Stomach smooth muscle (tissue), 2 donors: ENCODE data around the gene MXRA5.

Experiments used
- H3K27ac ChIP-seq: one replicate; pipeline ENCODE4 v1.7.0; 2013; ENCODE audit warnings: mild to moderate bottlenecking, low read length, inconsistent platforms
- H3K27me3 ChIP-seq, 2 donors: one replicate each; pipeline ENCODE4 v1.7.0; 2013; ENCODE audit warnings: low read length in 2 of 2; ENCODE audit not compliant: insufficient read depth in 2 of 2, control insufficient read depth in 1 of 2
- H3K36me3 ChIP-seq, 2 donors: one replicate each; pipeline ENCODE4 v1.7.0; 2013; ENCODE audit warnings: low read length in 2 of 2; ENCODE audit not compliant: control insufficient read depth in 2 of 2, insufficient read depth in 2 of 2
- H3K4me1 ChIP-seq: one replicate; pipeline ENCODE4 v1.7.0; 2013; ENCODE audit warnings: low read length; ENCODE audit not compliant: control insufficient read depth, insufficient read depth
- H3K4me3 ChIP-seq, 2 donors: one replicate each; pipeline ENCODE4 v1.7.0; 2013; ENCODE audit warnings: low read length in 2 of 2
- H3K9ac ChIP-seq, 2 donors: one replicate each; pipeline ENCODE4 v1.7.0; 2013; ENCODE audit warnings: low read length in 2 of 2, mild to moderate bottlenecking in 1 of 2
- H3K9me3 ChIP-seq, 2 donors: one replicate each; pipeline ENCODE4 v1.7.0; 2013; ENCODE audit warnings: low read length in 2 of 2; ENCODE audit not compliant: control insufficient read depth in 2 of 2
- donor health status: healthy.
- donor health status: Pancreatic carcinoma.

The MXRA5 gene, protein sequence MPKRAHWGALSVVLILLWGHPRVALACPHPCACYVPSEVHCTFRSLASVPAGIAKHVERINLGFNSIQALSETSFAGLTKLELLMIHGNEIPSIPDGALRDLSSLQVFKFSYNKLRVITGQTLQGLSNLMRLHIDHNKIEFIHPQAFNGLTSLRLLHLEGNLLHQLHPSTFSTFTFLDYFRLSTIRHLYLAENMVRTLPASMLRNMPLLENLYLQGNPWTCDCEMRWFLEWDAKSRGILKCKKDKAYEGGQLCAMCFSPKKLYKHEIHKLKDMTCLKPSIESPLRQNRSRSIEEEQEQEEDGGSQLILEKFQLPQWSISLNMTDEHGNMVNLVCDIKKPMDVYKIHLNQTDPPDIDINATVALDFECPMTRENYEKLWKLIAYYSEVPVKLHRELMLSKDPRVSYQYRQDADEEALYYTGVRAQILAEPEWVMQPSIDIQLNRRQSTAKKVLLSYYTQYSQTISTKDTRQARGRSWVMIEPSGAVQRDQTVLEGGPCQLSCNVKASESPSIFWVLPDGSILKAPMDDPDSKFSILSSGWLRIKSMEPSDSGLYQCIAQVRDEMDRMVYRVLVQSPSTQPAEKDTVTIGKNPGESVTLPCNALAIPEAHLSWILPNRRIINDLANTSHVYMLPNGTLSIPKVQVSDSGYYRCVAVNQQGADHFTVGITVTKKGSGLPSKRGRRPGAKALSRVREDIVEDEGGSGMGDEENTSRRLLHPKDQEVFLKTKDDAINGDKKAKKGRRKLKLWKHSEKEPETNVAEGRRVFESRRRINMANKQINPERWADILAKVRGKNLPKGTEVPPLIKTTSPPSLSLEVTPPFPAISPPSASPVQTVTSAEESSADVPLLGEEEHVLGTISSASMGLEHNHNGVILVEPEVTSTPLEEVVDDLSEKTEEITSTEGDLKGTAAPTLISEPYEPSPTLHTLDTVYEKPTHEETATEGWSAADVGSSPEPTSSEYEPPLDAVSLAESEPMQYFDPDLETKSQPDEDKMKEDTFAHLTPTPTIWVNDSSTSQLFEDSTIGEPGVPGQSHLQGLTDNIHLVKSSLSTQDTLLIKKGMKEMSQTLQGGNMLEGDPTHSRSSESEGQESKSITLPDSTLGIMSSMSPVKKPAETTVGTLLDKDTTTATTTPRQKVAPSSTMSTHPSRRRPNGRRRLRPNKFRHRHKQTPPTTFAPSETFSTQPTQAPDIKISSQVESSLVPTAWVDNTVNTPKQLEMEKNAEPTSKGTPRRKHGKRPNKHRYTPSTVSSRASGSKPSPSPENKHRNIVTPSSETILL (N-terminal part only)

DNA sequence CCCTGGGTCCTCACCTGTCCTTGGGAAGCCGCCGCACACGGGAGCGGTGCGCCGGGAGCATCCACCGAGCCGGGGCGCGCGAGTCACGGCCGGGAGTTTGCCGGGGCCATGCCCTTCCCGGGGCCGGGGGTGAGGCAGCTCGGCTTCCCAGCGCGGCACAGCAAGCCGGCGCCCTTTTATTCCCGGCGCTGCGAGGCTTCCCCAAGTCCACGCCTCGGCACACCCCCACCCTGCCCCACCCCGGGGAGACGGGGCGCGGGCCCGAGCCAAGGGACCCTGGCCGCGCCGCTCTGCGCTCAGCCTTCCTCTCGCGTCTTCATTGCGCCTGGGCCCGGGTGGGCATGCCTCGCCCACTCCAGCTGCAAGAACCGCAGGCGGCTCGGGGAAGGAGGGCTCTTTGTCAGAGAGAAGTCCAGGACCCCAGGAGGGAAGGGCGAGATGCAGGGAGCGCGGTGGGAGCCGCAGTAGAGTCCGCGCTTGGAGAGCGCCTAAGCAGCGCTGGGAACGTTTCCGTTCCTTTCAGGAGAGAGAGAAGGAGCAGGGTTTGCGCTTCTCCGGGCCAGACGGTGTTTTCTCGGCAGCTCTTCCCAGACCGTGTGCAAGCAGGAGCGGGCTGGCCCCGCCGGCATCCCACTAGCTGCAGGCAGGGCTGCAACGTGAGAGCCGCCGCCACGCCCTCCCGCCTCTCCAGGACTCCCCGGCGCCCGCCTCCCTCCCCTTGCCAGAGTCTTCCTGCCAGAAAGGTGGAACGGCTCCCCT is at the start of gene MXRA5:
Gene MXRA5, minus strand, starts transcription at position 152 of the 759 bp plus-strand sequence. CDS start 2,819 bp downstream, outside the sequence.
- Histone ChIP-seq H3K4me1 (no peaks in the 10 kb centered on the region), H3K4me3 (peak within 1 kb of the TSS; percentile 35 to 55), H3K9me3 (peaks cover 0 to 5% of the 10 kb centered on the region in 2 donors), H3K36me3 (no peaks in the 10 kb centered on the region), H3K9ac (no peak within 1 kb of the TSS), H3K27me3 (peaks cover 0 to 6% of the 10 kb centered on the region in 2 donors), H3K27ac (no peak within 1 kb of the TSS)

DNA sequence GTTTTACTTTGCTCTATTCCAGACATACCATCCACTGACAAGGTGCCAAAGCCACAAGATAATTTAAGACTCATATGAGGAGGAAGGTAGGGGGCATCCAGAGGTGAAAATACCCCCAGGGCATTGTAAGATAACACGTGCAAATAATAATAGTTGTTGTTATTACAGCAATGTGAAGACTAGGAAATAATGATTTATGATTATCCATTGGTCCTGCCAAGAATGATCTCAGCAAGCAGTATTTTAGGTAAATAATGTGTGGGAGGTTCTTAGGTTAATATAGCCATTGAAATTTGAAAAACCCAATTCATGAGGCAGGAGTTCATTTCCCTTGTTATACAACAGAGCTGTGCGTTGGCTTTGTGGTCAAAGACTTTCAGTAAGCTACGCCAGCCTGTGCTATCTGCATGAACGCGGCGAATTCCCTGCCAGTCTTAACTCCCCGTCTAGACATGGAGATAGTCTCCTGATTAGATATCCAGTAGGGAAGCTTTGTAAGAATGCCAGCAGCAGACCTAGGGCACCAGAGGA is 47.2 kb upstream of the MXRA5 start:
- Histone ChIP-seq H3K9me3 (no peaks in the 10 kb centered on the region), H3K27ac (no peak overlapping the region), H3K36me3 (no peaks in the 10 kb centered on the region), H3K9ac (no peak overlapping the region), H3K4me3 (no peak overlapping the region), H3K27me3 (no peaks in the 10 kb centered on the region), H3K4me1 (no peaks in the 10 kb centered on the region)

DNA sequence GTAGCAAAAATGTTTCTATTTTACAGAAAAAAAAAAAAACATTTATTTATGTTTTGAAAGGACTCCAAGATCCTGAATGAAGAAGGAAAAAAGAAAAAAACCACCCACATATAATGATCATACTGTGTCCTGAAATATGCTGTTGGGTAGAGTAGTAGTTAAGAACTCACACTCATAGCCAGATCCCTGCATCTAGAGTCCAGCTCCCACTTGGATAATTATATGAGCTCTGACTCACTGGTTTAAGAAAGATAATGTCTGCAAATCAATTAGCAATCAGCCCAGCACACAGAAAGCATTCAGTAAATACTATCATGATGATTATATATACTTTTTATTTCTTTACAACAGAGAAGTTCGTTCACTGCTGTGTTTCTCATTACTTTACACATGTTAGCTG is 46.7 kb upstream of the MXRA5 start:
- no peak overlapping the region for H3K9ac ChIP-seq
- H3K27me3 ChIP-seq, result no peaks in the 10 kb centered on the region
- no peaks in the 10 kb centered on the region for H3K36me3 ChIP-seq
- no peaks in the 10 kb centered on the region for H3K9me3 ChIP-seq
- H3K4me3 ChIP-seq, result no peak overlapping the region
- H3K4me1 ChIP-seq, result no peaks in the 10 kb centered on the region
- no peak overlapping the region for H3K27ac ChIP-seq

DNA sequence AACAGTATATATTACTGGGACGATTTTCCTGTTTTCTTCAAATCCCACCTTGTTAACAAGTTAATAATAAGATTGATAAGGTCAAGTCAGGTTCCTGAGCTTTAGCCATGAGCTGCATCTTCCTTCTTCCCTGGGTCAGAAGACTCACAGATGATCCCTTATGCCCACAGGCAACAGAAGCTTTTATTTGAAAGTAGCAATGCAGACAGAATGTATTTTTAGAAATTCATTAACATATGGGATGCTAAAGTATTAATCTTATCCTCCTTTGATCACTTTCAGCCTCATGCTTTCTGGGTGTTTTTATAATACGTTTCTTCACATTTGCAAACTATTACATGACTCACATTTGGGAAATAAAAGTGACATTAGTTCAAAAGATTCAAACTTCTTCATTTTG is 42.0 kb upstream of the MXRA5 start:
- Histone ChIP-seq H3K27ac (no peak overlapping the region), H3K4me3 (no peak overlapping the region), H3K27me3 (no peaks in the 10 kb centered on the region), H3K9ac (no peak overlapping the region), H3K9me3 (no peaks in the 10 kb centered on the region), H3K36me3 (no peaks in the 10 kb centered on the region), H3K4me1 (no peaks in the 10 kb centered on the region)

DNA sequence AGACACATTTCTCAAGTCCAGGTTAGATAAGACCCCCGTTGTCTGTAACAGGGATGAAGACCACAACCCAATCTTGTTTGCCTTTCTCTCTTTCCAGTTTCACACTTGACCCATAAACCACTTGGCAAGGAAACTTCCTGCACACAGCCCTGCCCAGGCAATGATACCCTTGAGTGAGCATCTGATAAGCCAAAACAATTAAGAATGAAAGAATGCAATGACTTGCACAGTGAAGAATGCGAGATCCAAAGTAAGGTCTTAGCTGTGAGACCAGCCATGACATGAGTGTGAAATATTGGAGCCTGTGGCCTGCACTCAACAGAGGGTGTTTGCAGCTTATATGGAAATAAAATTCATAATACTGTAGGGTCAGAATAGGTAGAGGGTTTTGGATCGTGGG is 37.9 kb upstream of the MXRA5 start:
- H3K27ac ChIP-seq, result no peak overlapping the region
- no peaks in the 10 kb centered on the region for H3K27me3 ChIP-seq
- no peak overlapping the region for H3K4me3 ChIP-seq
- no peaks in the 10 kb centered on the region for H3K9me3 ChIP-seq
- no peaks in the 10 kb centered on the region for H3K4me1 ChIP-seq
- no peak overlapping the region for H3K9ac ChIP-seq
- H3K36me3 ChIP-seq, result no peaks in the 10 kb centered on the region

DNA sequence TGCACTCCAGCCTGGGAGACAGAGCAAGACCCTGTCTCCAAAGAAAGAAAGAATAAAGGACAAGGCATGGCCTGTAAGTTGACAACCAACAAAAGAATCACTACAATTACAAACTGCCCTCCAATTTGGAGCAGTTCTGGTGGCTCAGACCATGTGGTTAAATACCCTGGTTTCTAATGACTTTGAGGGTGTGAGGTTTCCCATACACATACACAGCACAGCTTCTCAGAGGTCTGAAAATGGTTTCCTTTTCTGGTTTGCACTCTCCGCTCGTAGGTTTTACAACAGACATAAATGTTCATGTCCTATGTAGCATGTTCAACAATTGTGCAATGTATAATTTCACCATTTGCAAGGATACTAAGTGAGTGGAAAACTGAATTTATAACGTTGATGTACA is 34.2 kb upstream of the MXRA5 start:
- H3K4me3 ChIP-seq, result no peak overlapping the region
- H3K4me1 ChIP-seq, result no peaks in the 10 kb centered on the region
- H3K27ac ChIP-seq, result no peak overlapping the region
- H3K36me3 ChIP-seq, result no peaks in the 10 kb centered on the region
- no peaks in the 10 kb centered on the region for H3K27me3 ChIP-seq
- H3K9me3 ChIP-seq, result peaks cover 0 to 3% of the 10 kb centered on the region in 2 donors
- no peak overlapping the region for H3K9ac ChIP-seq

DNA sequence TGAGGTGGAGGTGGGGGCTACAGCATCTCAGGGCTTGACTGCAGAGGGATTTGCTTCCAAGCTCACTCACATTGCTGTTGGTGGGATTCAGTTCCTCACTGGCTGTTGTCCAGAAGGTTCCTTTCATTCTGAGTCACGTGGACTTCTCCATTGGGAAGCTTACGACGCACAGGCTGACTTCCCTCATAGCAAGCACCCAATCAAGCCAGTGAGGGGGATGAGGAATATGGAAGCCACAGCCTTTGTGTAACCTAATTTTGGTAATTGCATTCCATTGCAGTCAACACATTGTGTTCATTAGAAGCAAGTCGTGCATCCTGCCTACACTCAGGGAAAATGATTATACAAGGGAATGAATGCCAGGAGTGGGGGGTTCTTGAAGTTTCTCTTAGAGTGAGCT is 32.7 kb upstream of the MXRA5 start:
- Histone ChIP-seq H3K4me1 (no peaks in the 10 kb centered on the region), H3K4me3 (no peak overlapping the region), H3K9me3 (peaks cover 0 to 3% of the 10 kb centered on the region in 2 donors), H3K36me3 (no peaks in the 10 kb centered on the region), H3K27me3 (no peaks in the 10 kb centered on the region), H3K9ac (no peak overlapping the region), H3K27ac (no peak overlapping the region)

DNA sequence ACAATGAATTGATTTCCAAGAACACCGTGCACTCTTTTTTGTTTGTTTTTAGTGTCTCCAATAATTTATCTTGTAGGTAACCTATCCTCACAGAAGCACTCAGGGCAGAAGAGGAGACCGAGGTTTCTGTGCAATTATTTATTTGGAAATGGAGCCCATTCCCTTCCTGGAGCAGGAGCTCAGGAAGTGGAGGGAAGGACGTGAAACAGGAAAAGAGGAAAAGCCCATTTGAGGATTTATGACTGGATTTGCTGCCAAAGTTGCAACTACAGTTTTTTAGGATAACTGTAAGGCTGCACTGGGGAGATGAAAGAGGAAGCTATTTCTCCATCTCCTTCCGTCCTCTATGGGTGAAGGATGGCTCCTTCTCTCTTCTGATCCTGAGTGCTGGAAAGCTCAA is 31.7 kb upstream of the MXRA5 start:
- no peak overlapping the region for H3K9ac ChIP-seq
- no peaks in the 10 kb centered on the region for H3K36me3 ChIP-seq
- H3K4me1 ChIP-seq, result no peaks in the 10 kb centered on the region
- H3K4me3 ChIP-seq, result no peak overlapping the region
- H3K27ac ChIP-seq, result no peak overlapping the region
- H3K27me3 ChIP-seq, result no peaks in the 10 kb centered on the region
- peaks cover 0 to 3% of the 10 kb centered on the region in 2 donors for H3K9me3 ChIP-seq

DNA sequence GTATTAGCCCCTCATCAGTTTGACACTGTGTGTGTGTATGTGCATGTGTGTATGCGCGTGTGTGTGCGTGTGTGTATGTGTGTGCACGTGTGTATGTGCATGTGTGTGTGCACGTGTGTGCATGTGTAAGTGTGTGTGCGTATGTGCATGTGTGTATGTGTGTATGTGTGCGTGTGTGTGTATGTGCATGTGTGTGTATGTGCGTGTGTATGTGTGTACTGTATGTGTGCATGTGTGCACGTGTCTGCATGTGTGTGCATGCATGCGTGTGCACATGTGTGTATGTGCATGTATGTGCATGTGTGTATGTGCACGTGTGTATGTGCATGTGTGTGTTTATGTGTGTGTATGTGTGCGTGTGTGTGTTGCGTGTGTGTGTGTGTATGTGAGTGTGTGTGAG is 31.1 kb upstream of the MXRA5 start:
- Histone ChIP-seq H3K36me3 (no peaks in the 10 kb centered on the region), H3K9ac (no peak overlapping the region), H3K4me3 (no peak overlapping the region), H3K27ac (no peak overlapping the region), H3K9me3 (peaks cover 0 to 8% of the 10 kb centered on the region in 2 donors), H3K27me3 (no peaks in the 10 kb centered on the region), H3K4me1 (no peaks in the 10 kb centered on the region)
